IPS-NIHi7 (cell line): ENCODE results near the gene CZIB.
"Not testable (repeated sequence)": the region's sequence is repeated elsewhere in the genome, so short reads cannot be mapped to it uniquely, and the experiment has no call there.

Experiments used
- DNase-seq: peaks from one replicate; pipeline ENCODE4 v3.0.0; 2012; ENCODE audit warnings: mixed read lengths; ENCODE audit errors: extremely low spot score

CZIB gene

GRCh38 chr1:53238197-53239155 is 18.0 kb upstream of the CZIB start, which contains the start of gene MAGOH:
MAGOH (minus strand) TSS chr1:53238518; CDS start chr1:53238448, 70 bp downstream.
- peak; percentile 100 for DNase-seq

- no peak for DNase-seq
Observed at GRCh38 chr1:53237638-53238037, 17.2 kb upstream of the CZIB start.

GRCh38 chr1:53220962-53221286 is 490 bp upstream of the CZIB start:
- no peak for DNase-seq

- no peak for DNase-seq
Observed at GRCh38 chr1:53219711-53220110, 723 bp downstream of the CZIB start.

- no peak for DNase-seq
Observed at GRCh38 chr1:53218201-53218600, 2.2 kb downstream of the CZIB start.

- no peak for DNase-seq
Observed at GRCh38 chr1:53214376-53214940, 6.0 kb downstream of the CZIB start.

GRCh38 chr1:53210954-53211353 is 9.5 kb downstream of the CZIB start:
- no peak for DNase-seq

GRCh38 chr1:53210352-53210751 is 10.1 kb downstream of the CZIB start:
- DNase-seq: no peak

- no peak for DNase-seq
Observed at GRCh38 chr1:53207726-53208125, 12.7 kb downstream of the CZIB start.

GRCh38 chr1:53206735-53207379 is 13.6 kb downstream of the CZIB start:
- no peak for DNase-seq

GRCh38 chr1:53206083-53206685 is 14.2 kb downstream of the CZIB start:
- DNase-seq: not testable (repeated sequence)

- DNase-seq: not testable (repeated sequence)
Observed at GRCh38 chr1:53205496-53205895, 14.9 kb downstream of the CZIB start.

- DNase-seq: no peak
Observed at GRCh38 chr1:53203466-53203865, 17.0 kb downstream of the CZIB start.

- DNase-seq: no peak
Observed at GRCh38 chr1:53198241-53198651, 22.2 kb downstream of the CZIB start.

GRCh38 chr1:53197291-53198200 is 22.9 kb downstream of the CZIB start:
- peak; percentile 31 for DNase-seq

- peak; percentile 100 for DNase-seq
Observed at GRCh38 chr1:53196485-53197290, 23.7 kb downstream of the CZIB start, which contains the start of gene CPT2. CPT2 (plus strand) TSS chr1:53196824; CDS start chr1:53196944, 120 bp downstream.

GRCh38 chr1:53196017-53196484 is 24.4 kb downstream of the CZIB start:
- DNase-seq: no peak

GRCh38 chr1:53195246-53196016 is 25.0 kb downstream of the CZIB start:
- DNase-seq: no peak

GRCh38 chr1:53190210-53190611 is 30.2 kb downstream of the CZIB start:
- DNase-seq: no peak
